ENCODE results near the gene RCOR3. TPM values are rescaled to one million over a fixed set of nuclear protein-coding genes. Genes with fewer than 3 reads are reported as not detected.

The RCOR3 gene
- total RNA-seq, 1 experiment from 2014 or later, result 17.5 TPM

GRCh38 chr1:211334986-211335385 lies 75.8 kb downstream of the RCOR3 start:
- no peak for DNase-seq (ENCODE audit: low read depth in 1 of 2, low spot score in 2 of 2)
- Histone ChIP-seq H3K27ac (no peak overlapping the region), H3K4me3 (no peak overlapping the region), H3K36me3 (no peaks in the 10 kb centered on the region), H3K4me1 (replicated peaks) (no peaks in the 10 kb centered on the region), H3K27me3 (replicated peaks) (no peaks in the 10 kb centered on the region), H3K9me3 (replicated peaks) (no peaks in the 10 kb centered on the region)

- Histone ChIP-seq H3K4me1 (replicated peaks) (no peaks in the 10 kb centered on the region), H3K27ac (no peak overlapping the region), H3K36me3 (no peaks in the 10 kb centered on the region), H3K27me3 (replicated peaks) (no peaks in the 10 kb centered on the region), H3K9me3 (replicated peaks) (no peaks in the 10 kb centered on the region), H3K4me3 (no peak overlapping the region)
- DNase-seq (ENCODE audit: low read depth in 1 of 2, low spot score in 2 of 2), result no peak
Measured at GRCh38 chr1:211335522-211336157, 76.5 kb downstream of the RCOR3 start.

- DNase-seq (ENCODE audit: low read depth in 1 of 2, low spot score in 2 of 2), result no peak
- no peak overlapping the region for H3K4me3 ChIP-seq
- no peak overlapping the region for H3K27ac ChIP-seq
- no peaks in the 10 kb centered on the region for H3K27me3 ChIP-seq (replicated peaks)
- no peaks in the 10 kb centered on the region for H3K9me3 ChIP-seq (replicated peaks)
- H3K4me1 ChIP-seq (replicated peaks), result no peaks in the 10 kb centered on the region
- H3K36me3 ChIP-seq, result no peaks in the 10 kb centered on the region
Measured at GRCh38 chr1:211336161-211336560, 77.0 kb downstream of the RCOR3 start.

GRCh38 chr1:211336775-211337174 lies 77.6 kb downstream of the RCOR3 start:
- no peaks in the 10 kb centered on the region for H3K36me3 ChIP-seq
- no peak overlapping the region for H3K27ac ChIP-seq
- no peak overlapping the region for H3K4me3 ChIP-seq
- no peaks in the 10 kb centered on the region for H3K9me3 ChIP-seq (replicated peaks)
- DNase-seq (ENCODE audit: low read depth in 1 of 2, low spot score in 2 of 2), result no peak
- no peaks in the 10 kb centered on the region for H3K27me3 ChIP-seq (replicated peaks)
- H3K4me1 ChIP-seq (replicated peaks), result no peaks in the 10 kb centered on the region

GRCh38 chr1:211337430-211338223 lies 78.5 kb downstream of the RCOR3 start:
- no peak for DNase-seq (ENCODE audit: low read depth in 1 of 2, low spot score in 2 of 2)
- no peaks in the 10 kb centered on the region for H3K27me3 ChIP-seq (replicated peaks)
- no peaks in the 10 kb centered on the region for H3K36me3 ChIP-seq
- H3K27ac ChIP-seq, result no peak overlapping the region
- no peaks in the 10 kb centered on the region for H3K4me1 ChIP-seq (replicated peaks)
- no peak overlapping the region for H3K4me3 ChIP-seq
- no peaks in the 10 kb centered on the region for H3K9me3 ChIP-seq (replicated peaks)

GRCh38 chr1:211338224-211338620 lies 79.1 kb downstream of the RCOR3 start:
- DNase-seq (ENCODE audit: low read depth in 1 of 2, low spot score in 2 of 2), result no peak
- H3K27ac ChIP-seq, result no peak overlapping the region

GRCh38 chr1:211339631-211340041 lies 80.5 kb downstream of the RCOR3 start:
- DNase-seq (ENCODE audit: low read depth in 1 of 2, low spot score in 2 of 2), result no peak
- H3K27ac ChIP-seq, result no peak overlapping the region
- no peak overlapping the region for H3K4me3 ChIP-seq
- no peaks in the 10 kb centered on the region for H3K9me3 ChIP-seq (replicated peaks)
- no peaks in the 10 kb centered on the region for H3K4me1 ChIP-seq (replicated peaks)
- H3K36me3 ChIP-seq, result no peaks in the 10 kb centered on the region
- H3K27me3 ChIP-seq (replicated peaks), result no peaks in the 10 kb centered on the region

More at GRCh38 chr1:211338224-211338620, 79.1 kb downstream of the RCOR3 start:
- H3K27me3 ChIP-seq (replicated peaks), result no peaks in the 10 kb centered on the region
- no peaks in the 10 kb centered on the region for H3K9me3 ChIP-seq (replicated peaks)
- no peaks in the 10 kb centered on the region for H3K4me1 ChIP-seq (replicated peaks)
- no peak overlapping the region for H3K4me3 ChIP-seq
- H3K36me3 ChIP-seq, result no peaks in the 10 kb centered on the region

- Histone ChIP-seq H3K27me3 (replicated peaks) (no peaks in the 10 kb centered on the region), H3K4me1 (replicated peaks) (no peaks in the 10 kb centered on the region), H3K36me3 (no peaks in the 10 kb centered on the region), H3K9me3 (replicated peaks) (no peaks in the 10 kb centered on the region), H3K27ac (no peak overlapping the region), H3K4me3 (no peak overlapping the region)
- no peak for DNase-seq (ENCODE audit: low read depth in 1 of 2, low spot score in 2 of 2)
Measured at GRCh38 chr1:211340622-211341507, 81.7 kb downstream of the RCOR3 start.

GRCh38 chr1:211341999-211342398 lies 82.8 kb downstream of the RCOR3 start:
- no peak overlapping the region for H3K27ac ChIP-seq
- no peak overlapping the region for H3K4me3 ChIP-seq
- DNase-seq (ENCODE audit: low read depth in 1 of 2, low spot score in 2 of 2), result no peak
- H3K9me3 ChIP-seq (replicated peaks), result no peaks in the 10 kb centered on the region
- H3K27me3 ChIP-seq (replicated peaks), result no peaks in the 10 kb centered on the region
- H3K36me3 ChIP-seq, result no peaks in the 10 kb centered on the region
- no peaks in the 10 kb centered on the region for H3K4me1 ChIP-seq (replicated peaks)

- no peaks in the 10 kb centered on the region for H3K36me3 ChIP-seq
- no peak for DNase-seq (ENCODE audit: low read depth in 1 of 2, low spot score in 2 of 2)
- no peaks in the 10 kb centered on the region for H3K4me1 ChIP-seq (replicated peaks)
- no peaks in the 10 kb centered on the region for H3K27me3 ChIP-seq (replicated peaks)
- H3K4me3 ChIP-seq, result no peak overlapping the region
- H3K9me3 ChIP-seq (replicated peaks), result no peaks in the 10 kb centered on the region
- no peak overlapping the region for H3K27ac ChIP-seq
Measured at GRCh38 chr1:211343607-211344006, 84.4 kb downstream of the RCOR3 start.

- Histone ChIP-seq H3K27ac (no peak overlapping the region), H3K27me3 (replicated peaks) (no peaks in the 10 kb centered on the region), H3K4me1 (replicated peaks) (no peaks in the 10 kb centered on the region), H3K4me3 (no peak overlapping the region), H3K36me3 (no peaks in the 10 kb centered on the region), H3K9me3 (replicated peaks) (no peaks in the 10 kb centered on the region)
- DNase-seq (ENCODE audit: low read depth in 1 of 2, low spot score in 2 of 2), result no peak
Measured at GRCh38 chr1:211344152-211344618, 85.0 kb downstream of the RCOR3 start.

- no peaks in the 10 kb centered on the region for H3K36me3 ChIP-seq
- DNase-seq (ENCODE audit: low read depth in 1 of 2, low spot score in 2 of 2), result no peak
- no peak overlapping the region for H3K4me3 ChIP-seq
- H3K4me1 ChIP-seq (replicated peaks), result no peaks in the 10 kb centered on the region
- H3K9me3 ChIP-seq (replicated peaks), result no peaks in the 10 kb centered on the region
- H3K27ac ChIP-seq, result no peak overlapping the region
- H3K27me3 ChIP-seq (replicated peaks), result no peaks in the 10 kb centered on the region
Measured at GRCh38 chr1:211345719-211346118, 86.6 kb downstream of the RCOR3 start.

GRCh38 chr1:211347077-211347844 lies 88.1 kb downstream of the RCOR3 start:
- H3K27me3 ChIP-seq (replicated peaks), result no peaks in the 10 kb centered on the region
- DNase-seq (ENCODE audit: low read depth in 1 of 2, low spot score in 2 of 2), result no peak
- H3K9me3 ChIP-seq (replicated peaks), result peaks cover 5% of the 10 kb centered on the region; the same call in 1 of the 2 replicates
- H3K36me3 ChIP-seq, result no peaks in the 10 kb centered on the region
- no peaks in the 10 kb centered on the region for H3K4me1 ChIP-seq (replicated peaks)
- H3K4me3 ChIP-seq, result no peak overlapping the region
- H3K27ac ChIP-seq, result no peak overlapping the region
